ENCODE measurements around the gene LEO1. TPM values are rescaled to one million over a fixed set of nuclear protein-coding genes. Genes with fewer than 3 reads are reported as not detected.

The LEO1 gene
- total RNA-seq, 1 experiment from 2014 or later = 24.1 TPM

GRCh38 chr15:52011711-52012144 lies 40.1 kb upstream of the LEO1 start:
- Histone ChIP-seq H3K4me1 (ENCODE audit: insufficient read depth, low read length) (peaks cover 41% of the 10 kb centered on the region), H2AFZ (ENCODE audit: low read length) (no peak overlapping the region), H3K27ac (ENCODE audit: low read length) (no peak overlapping the region), H3K36me3 (ENCODE audit: low read depth, low read length) (no peaks in the 10 kb centered on the region), H3K4me2 (ENCODE audit: low read length) (no peak overlapping the region; the same call in 1 of the 2 replicates), H3K9me2 (replicated peaks; ENCODE audit: low read length) (no peaks in the 10 kb centered on the region), H3K9ac (ENCODE audit: low read length) (no peak overlapping the region), H3K9me3 (ENCODE audit: low read length) (no peaks in the 10 kb centered on the region), H3K27me3 (ENCODE audit: low read length) (no peaks in the 10 kb centered on the region), H3K4me3 (ENCODE audit: low read length) (no peak overlapping the region), H3K79me2 (ENCODE audit: low read length) (no peaks in the 10 kb centered on the region), H3F3A (ENCODE audit: low read length, unreplicated experiment) (no peaks in the 10 kb centered on the region), H4K20me1 (ENCODE audit: low read length) (no peaks in the 10 kb centered on the region)
- ChIA-PET CTCF (no interaction called here), POLR2A (ENCODE audit: unreplicated experiment) (no interaction called here)
- intact Hi-C loops (cut with micrococcal nuclease) = no loop called here
- TF ChIP-seq EZH2phosphoT487 (IDR thresholded peaks at IDR 0.05; ENCODE audit: borderline replicate concordance, low read length) (no peak), CTCF (conservative IDR thresholded peaks at IDR 0.05; ENCODE audit: low read depth, low read length) (no peak), EZH2 (IDR thresholded peaks at IDR 0.05; ENCODE audit: low read length, unreplicated experiment) (no peak)
- no TSS peak for BruUV-seq (replicated peaks)
- no peak for ATAC-seq
- DNase-seq = no peak

GRCh38 chr15:52010633-52011595 lies 39.3 kb upstream of the LEO1 start:
- CTCF ChIA-PET = no interaction called here
- POLR2A ChIA-PET (ENCODE audit: unreplicated experiment) = no interaction called here
- no TSS peak for BruUV-seq (replicated peaks)

More at GRCh38 chr15:52010633-52011595, 39.3 kb upstream of the LEO1 start:
- Histone ChIP-seq H4K20me1 (ENCODE audit: low read length) (no peaks in the 10 kb centered on the region), H3K79me2 (ENCODE audit: low read length) (no peaks in the 10 kb centered on the region), H3K27me3 (ENCODE audit: low read length) (no peaks in the 10 kb centered on the region), H3K9ac (ENCODE audit: low read length) (no peak overlapping the region), H3K9me3 (ENCODE audit: low read length) (no peaks in the 10 kb centered on the region), H3K27ac (ENCODE audit: low read length) (peak overlapping the region; percentile 27), H3K4me2 (ENCODE audit: low read length) (peak overlapping the region; percentile 52), H3F3A (ENCODE audit: low read length, unreplicated experiment) (no peaks in the 10 kb centered on the region), H2AFZ (ENCODE audit: low read length) (peak overlapping the region; percentile 28), H3K4me1 (ENCODE audit: insufficient read depth, low read length) (peaks cover 49% of the 10 kb centered on the region), H3K4me3 (ENCODE audit: low read length) (no peak overlapping the region), H3K9me2 (replicated peaks; ENCODE audit: low read length) (no peaks in the 10 kb centered on the region), H3K36me3 (ENCODE audit: low read depth, low read length) (no peaks in the 10 kb centered on the region)
- ATAC-seq (peak; percentile 75), DNase-seq (peak; percentile 89)
- TF ChIP-seq EZH2 (IDR thresholded peaks at IDR 0.05; ENCODE audit: low read length, unreplicated experiment) (no peak), CTCF (conservative IDR thresholded peaks at IDR 0.05; ENCODE audit: low read depth, low read length) (no peak)
- intact Hi-C loops (cut with micrococcal nuclease) = no loop called here
